ENCODE measurements around the gene UBE4A. TPM values are rescaled to one million over a fixed set of nuclear protein-coding genes. Genes with fewer than 3 reads are reported as not detected.

The UBE4A gene
- total and polyA plus RNA-seq, 2 experiments from 2014 or later: 11.8 to 42.2 TPM

- TF ChIP-seq ZNF114 (CRISPR knock-in tag; IDR thresholded peaks at IDR 0.05) (no peak), JUNB (IDR thresholded peaks at IDR 0.05; ENCODE audit: unreplicated experiment) (no peak), CREB1 (CRISPR knock-in tag; IDR thresholded peaks at IDR 0.05; ENCODE audit: low read depth) (no peak), ZNF462 (CRISPR knock-in tag; IDR thresholded peaks at IDR 0.05) (no peak)
Measured at GRCh38 chr11:118321386-118322082, 37.9 kb upstream of the UBE4A start (continued).

- Mint-ChIP-seq H3K27ac (no peak overlapping the region), H3K4me1 (peaks cover 7% of the 10 kb centered on the region; the same call in 2 of the 3 replicates)
- ATAC-seq: no peak
- TF ChIP-seq EZH2phosphoT487 (IDR thresholded peaks at IDR 0.05; ENCODE audit: unreplicated experiment) (no peak), ZNF114 (CRISPR knock-in tag; IDR thresholded peaks at IDR 0.05) (no peak), ZNF331 (CRISPR knock-in tag; IDR thresholded peaks at IDR 0.05; ENCODE audit: low read depth) (no peak), EZH2 (IDR thresholded peaks at IDR 0.05; ENCODE audit: low read depth, unreplicated experiment) (no peak), STAT1 (IDR thresholded peaks at IDR 0.05; ENCODE audit: unreplicated experiment) (no peak), CREB1 (CRISPR knock-in tag; IDR thresholded peaks at IDR 0.05; ENCODE audit: low read depth) (no peak), ETS1 (IDR thresholded peaks at IDR 0.05) (no peak), JUNB (IDR thresholded peaks at IDR 0.05; ENCODE audit: unreplicated experiment) (no peak), CTCF (conservative IDR thresholded peaks at IDR 0.05; ENCODE audit: low read depth in 2 of 2) (no peak), POLR2AphosphoS5 (IDR thresholded peaks at IDR 0.05; ENCODE audit: low read depth) (no peak)
Measured at GRCh38 chr11:118322721-118323120, 36.7 kb upstream of the UBE4A start.

More at GRCh38 chr11:118322721-118323120, 36.7 kb upstream of the UBE4A start:
- no peaks in the 10 kb centered on the region for H4K20me1 ChIP-seq (replicated peaks; ENCODE audit: insufficient read depth)
- H3K9me3 Mint-ChIP-seq: no peaks in the 10 kb centered on the region
- no peak overlapping the region for H3K4me2 ChIP-seq
- H2AFZ ChIP-seq: no peak overlapping the region
- H3K36me3 Mint-ChIP-seq (ENCODE audit: low read depth): no peaks in the 10 kb centered on the region
- no peaks in the 10 kb centered on the region for H3K36me3 ChIP-seq (ENCODE audit: insufficient read depth)
- H3K4me1 ChIP-seq (ENCODE audit: insufficient read depth): no peaks in the 10 kb centered on the region; the same call in 1 of the 2 replicates
- H3K4me3 ChIP-seq: no peak overlapping the region
- H3K27me3 ChIP-seq (ENCODE audit: insufficient read depth): no peaks in the 10 kb centered on the region
- H3K9me2 ChIP-seq (ENCODE audit: insufficient read depth): no peaks in the 10 kb centered on the region
- no peak for DNase-seq (ENCODE audit: low spot score)
- H3F3A ChIP-seq (replicated peaks; ENCODE audit: low read depth): no peaks in the 10 kb centered on the region
- peaks cover 2% of the 10 kb centered on the region for H3K27me3 Mint-ChIP-seq (ENCODE audit: insufficient read depth, low read depth, poor library complexity)
- H3K79me2 ChIP-seq (replicated peaks; ENCODE audit: insufficient read depth): no peaks in the 10 kb centered on the region
- H3K27ac ChIP-seq (ENCODE audit: low read depth): no peak overlapping the region
- no peak overlapping the region for H3K4me3 Mint-ChIP-seq
